ENCODE measurements around the gene PTPRE.

PTPRE gene

DNA sequence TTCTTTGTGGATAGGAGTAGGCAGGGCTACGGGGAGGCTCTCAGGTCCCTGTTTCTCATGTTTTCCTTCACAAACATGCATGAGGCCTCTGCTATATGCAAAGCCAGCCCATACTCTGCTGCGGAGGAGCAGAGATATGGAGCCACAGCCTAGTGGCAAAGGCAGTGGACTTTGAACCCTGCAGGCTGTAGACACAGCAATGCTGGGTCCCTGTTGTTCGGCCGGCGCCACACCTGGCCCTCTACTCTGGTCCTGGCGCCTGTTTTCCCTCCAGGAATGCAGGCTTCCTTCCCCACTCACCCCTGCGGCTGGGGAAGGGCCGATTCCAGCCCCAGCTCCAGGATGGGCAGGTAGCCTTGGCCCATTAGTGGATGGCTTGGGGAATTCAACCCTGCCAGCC, 25.6 kb upstream of the PTPRE start:
- TF ChIP-seq CTCF (IDR thresholded peaks at IDR 0.05), result no peak
- H3K27ac ChIP-seq, result no peak overlapping the region
- no peak overlapping the region for H3K4me2 ChIP-seq (ENCODE audit: low read length)
- H3K4me3 ChIP-seq (ENCODE audit: low read depth, low read length), result no peak overlapping the region
- no peak overlapping the region for H2AFZ ChIP-seq
- no peak overlapping the region for H3K9ac ChIP-seq
- no peaks in the 10 kb centered on the region for H3K9me3 ChIP-seq (ENCODE audit: control insufficient read depth, low read length)
- no peaks in the 10 kb centered on the region for H3K27me3 ChIP-seq (ENCODE audit: control insufficient read depth, insufficient read depth, low read length)
- no peaks in the 10 kb centered on the region for H3K79me2 ChIP-seq
- H3K4me1 ChIP-seq, result no peaks in the 10 kb centered on the region
- no peaks in the 10 kb centered on the region for H3K36me3 ChIP-seq (ENCODE audit: control insufficient read depth, insufficient read depth, low read length)

DNA sequence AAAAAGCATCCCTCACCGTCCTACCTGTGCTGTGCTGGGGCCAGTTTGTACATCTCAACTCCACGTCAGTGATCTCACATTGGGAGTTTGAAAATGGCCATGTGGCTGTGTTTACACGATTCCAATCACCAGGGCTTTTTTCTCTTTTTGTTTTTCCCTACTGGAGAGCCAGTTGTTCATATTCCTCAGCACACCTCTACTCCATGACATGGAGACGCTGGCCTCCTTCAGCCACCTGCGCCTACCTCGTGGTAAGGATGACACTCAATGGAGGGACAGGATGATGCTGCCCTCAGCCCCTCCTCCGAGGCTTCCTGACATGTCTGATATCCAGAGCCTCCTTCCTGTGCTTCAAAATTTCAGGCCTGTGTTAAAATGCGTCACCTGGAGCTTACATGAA, 24.5 kb upstream of the PTPRE start:
- TF ChIP-seq CTCF (IDR thresholded peaks at IDR 0.05), result no peak
- no peaks in the 10 kb centered on the region for H3K27me3 ChIP-seq (ENCODE audit: control insufficient read depth, insufficient read depth, low read length)
- no peaks in the 10 kb centered on the region for H3K36me3 ChIP-seq (ENCODE audit: control insufficient read depth, insufficient read depth, low read length)
- no peak overlapping the region for H3K4me2 ChIP-seq (ENCODE audit: low read length)
- H3K4me1 ChIP-seq, result no peaks in the 10 kb centered on the region
- no peak overlapping the region for H2AFZ ChIP-seq
- no peaks in the 10 kb centered on the region for H3K9me3 ChIP-seq (ENCODE audit: control insufficient read depth, low read length)
- no peak overlapping the region for H3K27ac ChIP-seq
- no peak overlapping the region for H3K4me3 ChIP-seq (ENCODE audit: low read depth, low read length)
- H3K79me2 ChIP-seq, result no peaks in the 10 kb centered on the region
- H3K9ac ChIP-seq, result no peak overlapping the region

DNA sequence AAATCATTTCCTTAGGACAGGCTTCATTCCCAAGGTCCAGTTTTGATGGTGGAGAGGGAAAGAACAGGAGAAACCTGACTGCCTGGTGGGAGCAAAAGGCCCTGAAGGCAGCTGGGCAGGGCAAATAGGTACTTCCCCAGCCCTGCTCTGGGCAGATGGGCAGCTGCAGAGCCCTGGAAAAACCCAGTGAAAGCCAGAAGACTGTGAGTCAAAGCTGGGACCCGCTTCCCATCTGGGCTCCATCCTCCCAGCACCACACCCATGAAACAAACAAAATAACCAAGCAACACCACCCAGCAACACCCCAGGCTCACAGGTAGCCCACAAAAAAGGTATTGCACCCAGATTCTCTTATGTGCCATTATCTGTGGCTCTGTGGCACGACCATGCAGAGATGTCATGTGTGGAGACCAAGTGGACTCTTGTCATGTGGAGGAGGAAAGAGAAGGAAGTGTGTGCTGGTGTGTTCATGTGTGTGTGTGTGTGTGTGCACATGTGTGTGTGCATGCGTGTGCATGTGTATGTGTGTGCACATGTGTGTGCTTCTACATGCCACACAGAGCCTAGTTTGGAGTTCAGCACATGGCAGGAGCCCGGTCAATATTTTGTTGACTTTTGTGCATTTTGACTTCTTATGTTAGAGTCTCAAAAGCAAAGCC, 24.0 kb upstream of the PTPRE start:
- TF ChIP-seq CTCF (IDR thresholded peaks at IDR 0.05), result no peak
- H3K27ac ChIP-seq, result no peak overlapping the region
- H3K4me2 ChIP-seq (ENCODE audit: low read length), result no peak overlapping the region
- no peak overlapping the region for H3K9ac ChIP-seq
- no peak overlapping the region for H2AFZ ChIP-seq
- no peaks in the 10 kb centered on the region for H3K36me3 ChIP-seq (ENCODE audit: control insufficient read depth, insufficient read depth, low read length)
- H3K4me3 ChIP-seq (ENCODE audit: low read depth, low read length), result no peak overlapping the region
- no peaks in the 10 kb centered on the region for H3K79me2 ChIP-seq
- no peaks in the 10 kb centered on the region for H3K9me3 ChIP-seq (ENCODE audit: control insufficient read depth, low read length)
- H3K4me1 ChIP-seq, result no peaks in the 10 kb centered on the region
- no peaks in the 10 kb centered on the region for H3K27me3 ChIP-seq (ENCODE audit: control insufficient read depth, insufficient read depth, low read length)

DNA sequence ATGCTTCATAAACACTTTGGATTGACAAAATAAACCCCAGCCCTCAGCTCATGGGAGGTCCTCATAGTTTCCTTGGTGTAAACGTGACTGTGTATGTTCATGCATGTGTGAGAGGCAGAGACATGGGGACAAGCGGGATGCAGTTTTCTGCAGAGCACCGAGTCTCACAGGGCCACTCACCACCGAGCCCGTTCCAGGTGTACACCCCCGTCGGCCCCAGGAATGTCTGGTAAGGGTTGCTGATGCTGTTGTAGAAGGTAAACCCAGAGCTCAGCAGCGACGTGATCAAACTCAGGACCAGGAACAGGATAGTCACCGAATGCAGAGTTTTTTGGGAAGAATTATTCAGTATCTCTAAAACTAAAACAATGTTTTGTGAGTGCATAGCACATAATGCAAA, 23.4 kb upstream of the PTPRE start:
- no peaks in the 10 kb centered on the region for H3K79me2 ChIP-seq

More for the DNA sequence above, 23.4 kb upstream of the PTPRE start:
- Histone ChIP-seq H3K9ac (no peak overlapping the region), H3K9me3 (ENCODE audit: control insufficient read depth, low read length) (no peaks in the 10 kb centered on the region), H3K4me2 (ENCODE audit: low read length) (no peak overlapping the region), H3K4me1 (no peaks in the 10 kb centered on the region), H3K36me3 (ENCODE audit: control insufficient read depth, insufficient read depth, low read length) (no peaks in the 10 kb centered on the region), H2AFZ (no peak overlapping the region), H3K4me3 (ENCODE audit: low read depth, low read length) (no peak overlapping the region), H3K27ac (no peak overlapping the region), H3K27me3 (ENCODE audit: control insufficient read depth, insufficient read depth, low read length) (no peaks in the 10 kb centered on the region)
- no peak for TF ChIP-seq CTCF (IDR thresholded peaks at IDR 0.05)

Data from parathyroid adenoma (tissue), 2 donors.